GM12801 (cell line): ENCODE results near the gene NCAPG2.

Experiments used
- CTCF ChIP-seq: IDR thresholded peaks from one replicate; pipeline ENCODE4 v1.5.1; 2011; ENCODE audit warnings: control low read depth; ENCODE audit not compliant: insufficient read length; ENCODE audit errors: extremely low read depth

The NCAPG2 gene

GRCh38 chr7:158606671-158607424 is 97.8 kb downstream of the NCAPG2 start:
- TF ChIP-seq CTCF, result no peak

- no peak for TF ChIP-seq CTCF
Measured at GRCh38 chr7:158606129-158606528, 98.5 kb downstream of the NCAPG2 start.

- TF ChIP-seq CTCF, result no peak
Measured at GRCh38 chr7:158603773-158604755, 100.5 kb downstream of the NCAPG2 start.

GRCh38 chr7:158602905-158603772 is 101.5 kb downstream of the NCAPG2 start:
- TF ChIP-seq CTCF, result no peak

GRCh38 chr7:158602041-158602440 is 102.6 kb downstream of the NCAPG2 start:
- no peak for TF ChIP-seq CTCF

GRCh38 chr7:158601090-158601489 is 103.5 kb downstream of the NCAPG2 start:
- no peak for TF ChIP-seq CTCF

- TF ChIP-seq CTCF, result no peak
Measured at GRCh38 chr7:158596745-158597144, 107.9 kb downstream of the NCAPG2 start.
